ENCODE results near the gene PANK2. TPM values are rescaled to one million over a fixed set of nuclear protein-coding genes. Genes with fewer than 3 reads are reported as not detected.
"Not testable (repeated sequence)": the region's sequence is repeated elsewhere in the genome, so short reads cannot be mapped to it uniquely, and the experiment has no call there.

PANK2 gene
- total RNA-seq, 1 donor from 2014 or later, result 53.7 TPM

DNA sequence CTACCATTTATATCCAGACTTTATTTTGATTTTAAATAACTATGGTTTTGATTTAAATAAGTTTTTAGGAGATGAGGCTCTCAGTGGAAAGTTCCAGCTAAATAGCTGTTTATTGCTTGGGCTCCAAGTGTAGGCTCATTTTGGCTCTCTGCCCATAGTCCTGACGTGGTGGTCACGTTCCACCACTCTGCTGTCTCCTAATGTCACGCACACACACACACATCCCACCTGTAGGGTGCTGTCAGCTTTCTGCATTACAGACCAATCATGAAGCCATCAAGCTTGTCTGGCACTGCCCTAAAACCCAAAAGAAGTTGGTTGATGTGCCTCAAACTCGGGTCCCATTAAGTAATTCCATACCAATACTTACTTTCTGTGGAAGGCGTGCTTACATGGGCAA, 45.4 kb downstream of the PANK2 start:
- no peak for DNase-seq (ENCODE audit: low spot score)
- no peak overlapping the region for H3K27ac Mint-ChIP-seq (ENCODE audit: unreplicated experiment)
- no peaks in the 10 kb centered on the region for H3K9me3 Mint-ChIP-seq (ENCODE audit: unreplicated experiment)
- TF ChIP-seq, protein P1, sequence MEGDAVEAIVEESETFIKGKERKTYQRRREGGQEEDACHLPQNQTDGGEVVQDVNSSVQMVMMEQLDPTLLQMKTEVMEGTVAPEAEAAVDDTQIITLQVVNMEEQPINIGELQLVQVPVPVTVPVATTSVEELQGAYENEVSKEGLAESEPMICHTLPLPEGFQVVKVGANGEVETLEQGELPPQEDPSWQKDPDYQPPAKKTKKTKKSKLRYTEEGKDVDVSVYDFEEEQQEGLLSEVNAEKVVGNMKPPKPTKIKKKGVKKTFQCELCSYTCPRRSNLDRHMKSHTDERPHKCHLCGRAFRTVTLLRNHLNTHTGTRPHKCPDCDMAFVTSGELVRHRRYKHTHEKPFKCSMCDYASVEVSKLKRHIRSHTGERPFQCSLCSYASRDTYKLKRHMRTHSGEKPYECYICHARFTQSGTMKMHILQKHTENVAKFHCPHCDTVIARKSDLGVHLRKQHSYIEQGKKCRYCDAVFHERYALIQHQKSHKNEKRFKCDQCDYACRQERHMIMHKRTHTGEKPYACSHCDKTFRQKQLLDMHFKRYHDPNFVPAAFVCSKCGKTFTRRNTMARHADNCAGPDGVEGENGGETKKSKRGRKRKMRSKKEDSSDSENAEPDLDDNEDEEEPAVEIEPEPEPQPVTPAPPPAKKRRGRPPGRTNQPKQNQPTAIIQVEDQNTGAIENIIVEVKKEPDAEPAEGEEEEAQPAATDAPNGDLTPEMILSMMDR (IDR thresholded peaks at IDR 0.05; ENCODE audit: unreplicated experiment), result no peak
- H3K36me3 Mint-ChIP-seq (ENCODE audit: low read depth, unreplicated experiment), result peaks cover 10% of the 10 kb centered on the region
- peaks cover 6% of the 10 kb centered on the region for H3K27me3 Mint-ChIP-seq (ENCODE audit: unreplicated experiment)
- no peak overlapping the region for H3K4me3 Mint-ChIP-seq (ENCODE audit: unreplicated experiment)
- no peaks in the 10 kb centered on the region for H3K4me1 Mint-ChIP-seq (ENCODE audit: unreplicated experiment)

DNA sequence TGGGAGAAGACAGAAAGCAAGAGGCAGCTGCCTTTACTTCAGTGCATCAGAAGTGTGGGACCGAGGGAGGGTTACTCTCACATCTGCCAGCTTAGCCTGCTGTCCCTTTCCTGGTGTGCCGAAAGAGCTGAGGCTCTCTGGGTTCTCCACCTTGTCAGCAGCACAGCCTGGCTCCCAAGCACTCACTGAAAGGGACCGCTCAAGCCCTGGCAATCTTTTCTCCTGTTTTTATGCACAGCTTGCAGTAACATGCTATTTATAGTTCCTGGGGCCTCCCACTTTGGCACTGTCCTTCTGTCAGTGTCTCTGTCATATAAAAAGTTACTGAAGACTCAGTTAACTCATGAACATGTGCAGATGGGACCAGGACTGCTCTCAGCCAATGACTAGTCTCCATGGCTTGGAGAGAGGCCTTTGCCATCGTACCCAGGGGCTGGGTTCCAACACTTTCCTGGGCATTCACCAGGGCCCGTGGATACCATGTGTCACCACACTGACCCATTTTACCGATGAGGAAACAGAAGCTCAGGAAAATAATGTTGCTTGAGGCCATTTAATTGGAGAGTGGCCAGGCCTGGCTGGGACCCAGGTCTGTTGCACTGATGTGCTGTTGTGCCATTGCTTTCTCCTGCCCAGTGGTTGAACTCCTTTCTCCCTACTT, 46.2 kb downstream of the PANK2 start:
- TF ChIP-seq, protein P1 (IDR thresholded peaks at IDR 0.05; ENCODE audit: unreplicated experiment), result no peak
- Mint-ChIP-seq H3K4me1 (ENCODE audit: unreplicated experiment) (no peaks in the 10 kb centered on the region), H3K27ac (ENCODE audit: unreplicated experiment) (no peak overlapping the region), H3K36me3 (ENCODE audit: low read depth, unreplicated experiment) (peaks cover 10% of the 10 kb centered on the region), H3K27me3 (ENCODE audit: unreplicated experiment) (no peaks in the 10 kb centered on the region), H3K4me3 (ENCODE audit: unreplicated experiment) (no peak overlapping the region), H3K9me3 (ENCODE audit: unreplicated experiment) (no peaks in the 10 kb centered on the region)
- DNase-seq (ENCODE audit: low spot score), result no peak

DNA sequence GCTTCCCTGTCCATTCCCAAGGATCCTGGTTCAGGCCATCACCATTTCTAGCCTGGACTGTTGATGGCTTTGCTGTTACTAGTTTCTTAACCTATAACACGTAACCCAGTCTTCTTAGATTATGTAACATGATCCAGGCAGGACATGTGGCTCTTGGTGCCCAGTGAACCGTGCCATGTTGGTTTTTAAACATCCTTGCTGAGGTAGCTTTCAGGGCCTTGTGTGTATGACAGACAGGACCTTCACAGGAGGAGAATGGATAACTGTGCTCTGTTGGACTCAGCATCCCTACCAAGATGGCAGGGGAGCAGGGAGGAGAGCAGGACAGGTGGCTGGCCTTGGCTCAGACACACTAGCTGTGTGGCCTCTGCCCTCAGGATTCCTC, 46.8 kb downstream of the PANK2 start:
- Mint-ChIP-seq H3K4me3 (ENCODE audit: unreplicated experiment) (no peak overlapping the region), H3K9me3 (ENCODE audit: unreplicated experiment) (no peaks in the 10 kb centered on the region), H3K27ac (ENCODE audit: unreplicated experiment) (no peak overlapping the region), H3K36me3 (ENCODE audit: low read depth, unreplicated experiment) (peaks cover 10% of the 10 kb centered on the region), H3K27me3 (ENCODE audit: unreplicated experiment) (no peaks in the 10 kb centered on the region), H3K4me1 (ENCODE audit: unreplicated experiment) (no peaks in the 10 kb centered on the region)
- TF ChIP-seq, protein P1 (IDR thresholded peaks at IDR 0.05; ENCODE audit: unreplicated experiment), result no peak
- no peak for DNase-seq (ENCODE audit: low spot score)

DNA sequence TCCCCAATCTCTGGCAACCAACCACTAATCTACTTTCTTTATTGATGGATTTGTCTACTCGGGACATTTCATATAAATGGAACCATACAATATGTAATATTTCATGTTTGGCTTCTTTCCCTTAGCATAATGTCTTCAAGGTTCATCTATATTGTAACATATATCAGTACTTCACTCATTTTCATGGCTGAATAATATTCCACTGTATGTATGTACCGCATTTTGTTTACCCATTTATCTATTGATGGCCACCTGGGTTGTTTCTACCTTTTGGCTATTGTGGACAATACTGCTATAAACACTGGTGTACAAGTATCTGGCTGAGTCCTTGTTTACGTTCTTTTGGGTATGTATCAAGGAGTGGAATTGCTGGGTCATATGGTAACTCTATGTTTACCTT, 48.4 kb downstream of the PANK2 start:
- no peaks in the 10 kb centered on the region for H3K9me3 Mint-ChIP-seq (ENCODE audit: unreplicated experiment)
- TF ChIP-seq, protein P1 (IDR thresholded peaks at IDR 0.05; ENCODE audit: unreplicated experiment), result no peak
- no peaks in the 10 kb centered on the region for H3K27me3 Mint-ChIP-seq (ENCODE audit: unreplicated experiment)
- H3K36me3 Mint-ChIP-seq (ENCODE audit: low read depth, unreplicated experiment), result peaks cover 10% of the 10 kb centered on the region
- no peaks in the 10 kb centered on the region for H3K4me1 Mint-ChIP-seq (ENCODE audit: unreplicated experiment)
- DNase-seq (ENCODE audit: low spot score), result no peak
- no peak overlapping the region for H3K4me3 Mint-ChIP-seq (ENCODE audit: unreplicated experiment)
- no peak overlapping the region for H3K27ac Mint-ChIP-seq (ENCODE audit: unreplicated experiment)

DNA sequence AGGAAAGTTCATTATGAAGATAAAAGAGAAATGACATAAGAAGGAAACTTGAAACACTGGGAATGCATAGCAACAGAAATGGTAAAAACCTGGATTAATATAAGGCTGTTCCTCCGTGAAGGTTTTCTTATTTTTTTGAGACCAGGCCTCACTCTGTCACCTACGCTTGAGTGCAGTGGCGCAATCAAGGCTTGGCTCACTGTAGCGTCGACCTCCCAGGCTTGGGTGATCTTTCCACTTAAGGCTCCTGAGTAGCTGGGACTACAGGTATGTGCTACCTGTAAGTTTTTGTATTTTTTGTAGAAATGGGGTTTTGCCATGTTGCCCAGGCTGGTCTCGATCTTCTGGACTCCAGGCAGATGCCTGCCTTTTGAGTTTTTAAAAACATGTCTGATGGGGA, 51.7 kb downstream of the PANK2 start:
- Mint-ChIP-seq H3K27ac (ENCODE audit: unreplicated experiment) (no peak overlapping the region), H3K36me3 (ENCODE audit: low read depth, unreplicated experiment) (no peaks in the 10 kb centered on the region), H3K9me3 (ENCODE audit: unreplicated experiment) (no peaks in the 10 kb centered on the region), H3K27me3 (ENCODE audit: unreplicated experiment) (no peaks in the 10 kb centered on the region), H3K4me3 (ENCODE audit: unreplicated experiment) (no peak overlapping the region), H3K4me1 (ENCODE audit: unreplicated experiment) (no peaks in the 10 kb centered on the region)
- TF ChIP-seq, protein P1 (IDR thresholded peaks at IDR 0.05; ENCODE audit: unreplicated experiment), result no peak
- DNase-seq (ENCODE audit: low spot score), result no peak

DNA sequence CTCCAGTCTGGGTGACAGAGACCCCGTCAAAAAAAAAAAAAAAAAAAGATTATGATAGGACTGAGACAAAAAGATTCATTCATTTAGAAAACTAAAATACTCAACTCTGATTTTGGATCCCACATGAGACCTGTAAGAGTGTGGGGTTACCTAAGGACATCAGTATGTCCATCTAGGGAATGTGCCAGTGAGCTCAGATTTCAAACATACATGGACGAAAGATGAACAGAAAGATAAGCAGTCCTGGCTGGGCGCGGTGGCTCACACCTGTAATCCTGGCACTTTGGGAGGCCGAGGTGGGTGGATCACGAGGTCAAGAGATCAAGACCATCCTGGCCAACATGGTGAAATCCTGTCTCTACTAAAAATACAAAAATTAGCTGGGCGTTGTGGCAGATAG, 57.5 kb downstream of the PANK2 start:
- H3K9me3 Mint-ChIP-seq (ENCODE audit: unreplicated experiment); H3K27ac Mint-ChIP-seq (ENCODE audit: unreplicated experiment); DNase-seq (ENCODE audit: low spot score); H3K27me3 Mint-ChIP-seq (ENCODE audit: unreplicated experiment); H3K4me1 Mint-ChIP-seq (ENCODE audit: unreplicated experiment); H3K36me3 Mint-ChIP-seq (ENCODE audit: low read depth, unreplicated experiment); H3K4me3 Mint-ChIP-seq (ENCODE audit: unreplicated experiment): not testable (repeated sequence)
